Cardiac septum (tissue), 1 donor: ENCODE results near the gene MGAM2. TPM values are rescaled to one million over a fixed set of nuclear protein-coding genes. Genes with fewer than 3 reads are reported as not detected.

Experiments
- DNase-seq: peaks from one replicate; pipeline ENCODE4 v3.0.0-alpha.2; 2020; ENCODE audit warnings: low spot score
- intact Hi-C: fragments of 100-400 bp; cut with DNase I; formaldehyde crosslinking; loops from one replicate; pipeline ENCODE4 v1.14.0; 2022
- total RNA-seq: library from RNA; stranded (reverse); fragmentation: NEBNext Ultra II Directional; extraction: Animal tissue kit (Norgen Biotek cat#: 25700); gene quantifications from one replicate; pipeline ENCODE4 v1.2.1, GENCODE V29; 2021
- donor health status: DM: no; HTN: no; CAD: no.

The MGAM2 gene
- total RNA-seq, 1 donor from 2014 or later: 0.08 TPM

GRCh38 chr7:142248166-142249160 is 136.9 kb downstream of the MGAM2 start:
- intact Hi-C loops: no loop called here
- DNase-seq: no peak

- no peak for DNase-seq
- intact Hi-C loops: no loop called here
Measured at GRCh38 chr7:142249918-142250317, 138.4 kb downstream of the MGAM2 start.

GRCh38 chr7:142250705-142251104 is 139.2 kb downstream of the MGAM2 start:
- intact Hi-C loops: no loop called here
- no peak for DNase-seq

- DNase-seq: no peak
- intact Hi-C loops: no loop called here
Measured at GRCh38 chr7:142257958-142258357, 146.4 kb downstream of the MGAM2 start, which contains the start of gene PRSS58. Gene PRSS58, minus strand, starts transcription at chr7:142258058. Its CDS starts 351 bp downstream, at chr7:142257707.

GRCh38 chr7:142263598-142264380 is 152.3 kb downstream of the MGAM2 start:
- intact Hi-C loops: no loop called here
- DNase-seq: no peak

Other genes starting within 250 kb of the MGAM2 start
- gene OR9A4, start 195.3 kb upstream of the MGAM2 start, total RNA-seq: not detected
- gene CLEC5A, start 164.7 kb upstream of the MGAM2 start, total RNA-seq: 1.6 TPM
- gene TAS2R38, start 137.9 kb upstream of the MGAM2 start, total RNA-seq: not detected
- 1.4 TPM for gene MGAM, start 115.8 kb upstream of the MGAM2 start, total RNA-seq
- gene PRSS58, start 146.3 kb downstream of the MGAM2 start, total RNA-seq: not detected